H9 (cell line): ENCODE data around the gene SCNN1G. TPM values are rescaled to one million over a fixed set of nuclear protein-coding genes. Genes with fewer than 3 reads are reported as not detected.

Experiments used
- DNase-seq: peaks from one replicate; pipeline ENCODE4 v3.0.0-alpha.2; 2017
- H2AFZ ChIP-seq: one replicate; pipeline ENCODE4 v1.6.1; 2013; ENCODE audit warnings: mild to moderate bottlenecking, low read length, control low read depth, moderate library complexity
- H2AK5ac ChIP-seq: 2 replicates; pipeline ENCODE4 v1.6.1; 2013; ENCODE audit warnings: low read length, control low read depth, mixed read lengths; ENCODE audit not compliant: insufficient read length
- H2BK120ac ChIP-seq: one replicate; pipeline ENCODE4 v1.6.1; 2013; ENCODE audit warnings: low read depth, mild to moderate bottlenecking, low read length, control low read depth, inconsistent platforms; ENCODE audit not compliant: poor library complexity, severe bottlenecking
- H2BK12ac ChIP-seq: 2 replicates; pipeline ENCODE4 v1.6.1; 2013; ENCODE audit warnings: low read length, control low read depth, mixed read lengths, low read depth; ENCODE audit not compliant: insufficient read length
- H2BK15ac ChIP-seq: 2 replicates; pipeline ENCODE4 v1.6.1; 2013; ENCODE audit warnings: low read depth, low read length, control low read depth
- H2BK20ac ChIP-seq: one replicate; pipeline ENCODE4 v1.6.1; 2013; ENCODE audit warnings: low read depth, mild to moderate bottlenecking, low read length, control low read depth, inconsistent platforms; ENCODE audit not compliant: poor library complexity, severe bottlenecking
- H2BK5ac ChIP-seq: 2 replicates; pipeline ENCODE4 v1.6.1; 2013; ENCODE audit warnings: low read length, control low read depth, mixed read lengths; ENCODE audit not compliant: insufficient read length
- H3K14ac ChIP-seq: 2 replicates; pipeline ENCODE4 v1.6.1; 2013; ENCODE audit warnings: low read length, control low read depth; ENCODE audit not compliant: insufficient read depth
- H3K18ac ChIP-seq: 2 replicates; pipeline ENCODE4 v1.6.1; 2013; ENCODE audit warnings: low read depth, mild to moderate bottlenecking, mixed read lengths, low read length, control low read depth; ENCODE audit not compliant: insufficient read length
- H3K23ac ChIP-seq: 2 replicates; pipeline ENCODE4 v1.6.1; 2013; ENCODE audit warnings: low read length, control low read depth, mixed read lengths, low read depth; ENCODE audit not compliant: insufficient read length
- H3K23me2 ChIP-seq: 2 replicates; pipeline ENCODE4 v1.6.1; 2013; ENCODE audit warnings: low read depth, mild to moderate bottlenecking, mixed read lengths, low read length, control low read depth; ENCODE audit not compliant: insufficient read length, poor library complexity, severe bottlenecking
- H3K27ac ChIP-seq: 2 replicates; pipeline ENCODE4 v1.5.1; 2013; ENCODE audit warnings: low read length, control low read depth, mixed read lengths, low read depth; ENCODE audit not compliant: insufficient read length
- H3K27me3 ChIP-seq: 2 replicates; pipeline ENCODE4 v1.6.1; 2013; ENCODE audit warnings: low read length, control low read depth, inconsistent platforms; ENCODE audit not compliant: insufficient read depth
- H3K4ac ChIP-seq: 2 replicates; pipeline ENCODE4 v1.6.1; 2013; ENCODE audit warnings: low read depth, mild to moderate bottlenecking, control low read depth, inconsistent platforms, low read length, moderate library complexity
- H3K4me1 ChIP-seq: 2 replicates; pipeline ENCODE4 v1.6.1; 2013; ENCODE audit warnings: low read length, control low read depth, inconsistent platforms; ENCODE audit not compliant: insufficient read depth
- H3K4me2 ChIP-seq: 2 replicates; pipeline ENCODE4 v1.6.1; 2013; ENCODE audit warnings: low read length, control low read depth, mixed read lengths; ENCODE audit not compliant: insufficient read length, insufficient read depth
- H3K56ac ChIP-seq: 2 replicates; pipeline ENCODE4 v1.6.1; 2013; ENCODE audit warnings: low read depth, mild to moderate bottlenecking, mixed read lengths, low read length, control low read depth; ENCODE audit not compliant: insufficient read length
- H3K79me1 ChIP-seq: 2 replicates; pipeline ENCODE4 v1.6.1; 2013; ENCODE audit warnings: low read depth, mild to moderate bottlenecking, moderate library complexity, low read length, control low read depth, inconsistent platforms; ENCODE audit not compliant: insufficient read depth, poor library complexity, severe bottlenecking
- H3K79me2 ChIP-seq: 2 replicates; pipeline ENCODE4 v1.6.1; 2013; ENCODE audit warnings: low read length, control low read depth, inconsistent platforms; ENCODE audit not compliant: insufficient read depth
- H3K9ac ChIP-seq: 2 replicates; pipeline ENCODE4 v1.6.1; 2013; ENCODE audit warnings: low read length, control low read depth, mixed read lengths; ENCODE audit not compliant: insufficient read length; ENCODE audit errors: extremely low read depth
- H3K9me3 ChIP-seq: one replicate; pipeline ENCODE4 v1.6.1; 2013; ENCODE audit warnings: low read depth, low read length, inconsistent platforms; ENCODE audit not compliant: control insufficient read depth
- H3T11ph ChIP-seq: one replicate; pipeline ENCODE4 v1.6.1; 2013; ENCODE audit warnings: mild to moderate bottlenecking, low read length, control low read depth, inconsistent platforms
- H4K20me1 ChIP-seq: one replicate; pipeline ENCODE4 v1.6.1; 2013; ENCODE audit not compliant: control insufficient read depth, insufficient read length, insufficient read depth
- H4K5ac ChIP-seq: 2 replicates; pipeline ENCODE4 v1.6.1; 2013; ENCODE audit warnings: low read depth, mild to moderate bottlenecking, mixed read lengths, low read length, control low read depth; ENCODE audit not compliant: insufficient read length
- H4K8ac ChIP-seq: replicated peaks from 2 replicates; pipeline ENCODE4 v1.6.1; 2013; ENCODE audit warnings: low read length, control low read depth, mixed read lengths, low read depth; ENCODE audit not compliant: insufficient read length
- H4K91ac ChIP-seq: 2 replicates; pipeline ENCODE4 v1.6.1; 2013; ENCODE audit warnings: low read depth, mild to moderate bottlenecking, moderate library complexity, mixed read lengths, low read length, control low read depth; ENCODE audit not compliant: insufficient read length
- H3K27ac Mint-ChIP-seq, 3 experiments: 2 replicates in 2 of 3; 3 replicates in 1 of 3; pipeline ENCODE4 v1.8.0; 2020 to 2021; ENCODE audit warnings: mixed read lengths in 3 of 3, mild to moderate bottlenecking in 1 of 3, moderate library complexity in 1 of 3
- H3K27me3 Mint-ChIP-seq: 2 replicates; pipeline ENCODE4 v1.8.0; 2021; ENCODE audit warnings: low read depth, mild to moderate bottlenecking, moderate library complexity, mixed read lengths
- H3K36me3 Mint-ChIP-seq, 3 experiments: 2 replicates in 2 of 3; 3 replicates in 1 of 3; pipeline ENCODE4 v1.8.0; 2020 to 2021; ENCODE audit warnings: low read depth in 3 of 3, mixed read lengths in 3 of 3; ENCODE audit not compliant: insufficient read depth in 1 of 3
- H3K4me1 Mint-ChIP-seq, 2 experiments: 2 replicates each; pipeline ENCODE4 v1.8.0; 2020; ENCODE audit warnings: mixed read lengths in 2 of 2
- H3K4me3 Mint-ChIP-seq, 2 experiments: 2 replicates in 1 of 2; 3 replicates in 1 of 2; pipeline ENCODE4 v1.8.0; 2020 to 2021; ENCODE audit warnings: mild to moderate bottlenecking in 2 of 2, mixed read lengths in 2 of 2, moderate library complexity in 1 of 2
- H3K9me3 Mint-ChIP-seq, 2 experiments: 2 replicates in 1 of 2; 3 replicates in 1 of 2; pipeline ENCODE4 v1.8.0; 2020; ENCODE audit warnings: mild to moderate bottlenecking in 2 of 2, mixed read lengths in 2 of 2, moderate library complexity in 1 of 2
- WGBS: extraction: QIAGEN DNeasy Blood & Tissue Kit; methylation state at CpG from one replicate; pipeline ENCODE4 v1.1.7; 2013; ENCODE audit warnings: missing lambda C conversion rate, low lambda C conversion rate, mixed read lengths; ENCODE audit not compliant: insufficient read length; ENCODE audit errors: extremely low coverage; 5-methylcytosine and 5-hydroxymethylcytosine counted together
- total RNA-seq: library from RNA; stranded (reverse); gene quantifications from 2 replicates; pipeline ENCODE4 v1.2.1, GENCODE V29; 2021
- TF ChIP-seq, protein P1 (sequence below): fragments of 200-600 bp; sonication (generic); conservative IDR thresholded peaks from 3 replicates; pipeline ENCODE4 v1.8.0; 2021; ENCODE audit warnings: antibody characterized with exemption, mild to moderate bottlenecking

SCNN1G gene
- total RNA-seq, 1 experiment from 2014 or later, result 0.74 TPM

DNA sequence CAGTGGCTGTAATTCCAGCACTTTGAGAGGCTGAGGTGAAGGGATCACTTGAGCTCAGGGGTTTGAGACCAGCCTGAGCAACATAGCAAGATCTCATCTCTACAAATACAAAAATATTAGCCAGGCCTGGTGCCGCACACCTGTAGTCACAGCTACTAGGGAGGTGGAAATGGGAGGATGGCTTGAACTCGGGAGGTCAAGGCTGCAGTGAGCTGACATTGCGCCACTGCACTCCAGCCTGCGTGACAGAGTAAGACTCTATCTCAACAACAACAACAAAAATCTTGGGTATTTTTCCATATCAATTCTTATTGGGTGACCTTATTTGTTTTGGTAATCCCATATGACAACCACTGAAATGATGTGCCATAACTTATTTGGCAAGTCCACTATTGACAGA lies 52.6 kb downstream of the SCNN1G start:
- no CpG with 5 or more reads among the region's 4 CpGs for WGBS
- H3K27me3 Mint-ChIP-seq, result no peaks in the 10 kb centered on the region

More for the DNA sequence above, 52.6 kb downstream of the SCNN1G start:
- H4K91ac ChIP-seq, result no peak overlapping the region
- no peak overlapping the region for H3K27ac Mint-ChIP-seq
- TF ChIP-seq, protein P1, sequence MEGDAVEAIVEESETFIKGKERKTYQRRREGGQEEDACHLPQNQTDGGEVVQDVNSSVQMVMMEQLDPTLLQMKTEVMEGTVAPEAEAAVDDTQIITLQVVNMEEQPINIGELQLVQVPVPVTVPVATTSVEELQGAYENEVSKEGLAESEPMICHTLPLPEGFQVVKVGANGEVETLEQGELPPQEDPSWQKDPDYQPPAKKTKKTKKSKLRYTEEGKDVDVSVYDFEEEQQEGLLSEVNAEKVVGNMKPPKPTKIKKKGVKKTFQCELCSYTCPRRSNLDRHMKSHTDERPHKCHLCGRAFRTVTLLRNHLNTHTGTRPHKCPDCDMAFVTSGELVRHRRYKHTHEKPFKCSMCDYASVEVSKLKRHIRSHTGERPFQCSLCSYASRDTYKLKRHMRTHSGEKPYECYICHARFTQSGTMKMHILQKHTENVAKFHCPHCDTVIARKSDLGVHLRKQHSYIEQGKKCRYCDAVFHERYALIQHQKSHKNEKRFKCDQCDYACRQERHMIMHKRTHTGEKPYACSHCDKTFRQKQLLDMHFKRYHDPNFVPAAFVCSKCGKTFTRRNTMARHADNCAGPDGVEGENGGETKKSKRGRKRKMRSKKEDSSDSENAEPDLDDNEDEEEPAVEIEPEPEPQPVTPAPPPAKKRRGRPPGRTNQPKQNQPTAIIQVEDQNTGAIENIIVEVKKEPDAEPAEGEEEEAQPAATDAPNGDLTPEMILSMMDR, result no peak
- H2BK15ac ChIP-seq, result no peak overlapping the region
- no peak overlapping the region for H2AK5ac ChIP-seq
- no peak overlapping the region for H3K4me2 ChIP-seq
- H3K27me3 ChIP-seq, result no peaks in the 10 kb centered on the region
- H3K9me3 ChIP-seq, result no peaks in the 10 kb centered on the region
- H3K4ac ChIP-seq, result no peak overlapping the region
- no peak overlapping the region for H3K18ac ChIP-seq
- H3K36me3 Mint-ChIP-seq, result no peaks in the 10 kb centered on the region
- no peak overlapping the region for H3T11ph ChIP-seq
- H3K79me2 ChIP-seq, result no peaks in the 10 kb centered on the region
- no peak overlapping the region for H3K23ac ChIP-seq
- H2BK20ac ChIP-seq, result no peak overlapping the region
- no peak overlapping the region for H3K4me3 Mint-ChIP-seq
- H3K79me1 ChIP-seq, result no peaks in the 10 kb centered on the region
- H4K8ac ChIP-seq, result no peak overlapping the region
- H2AFZ ChIP-seq, result no peak overlapping the region
- no peak overlapping the region for H2BK120ac ChIP-seq
- peaks cover 0 to 3% of the 10 kb centered on the region in 2 experiments; a peak in 2 of 4 replicates for H3K4me1 Mint-ChIP-seq
- no peak overlapping the region for H3K9ac ChIP-seq
- no peak overlapping the region for H3K14ac ChIP-seq
- no peaks in the 10 kb centered on the region for H3K4me1 ChIP-seq
- no peak for DNase-seq
- H3K27ac ChIP-seq, result no peak overlapping the region
- no peaks in the 10 kb centered on the region for H3K23me2 ChIP-seq
- no peak overlapping the region for H3K56ac ChIP-seq
- H4K5ac ChIP-seq, result no peak overlapping the region
- no peaks in the 10 kb centered on the region for H3K9me3 Mint-ChIP-seq
- H2BK5ac ChIP-seq, result no peak overlapping the region
- H4K20me1 ChIP-seq, result no peaks in the 10 kb centered on the region
- no peak overlapping the region for H2BK12ac ChIP-seq
